Vagina (tissue), 2 donors: Measurements from ENCODE around the gene RHBDD1.

Source experiments
- POLR2A ChIP-seq, 2 donors: fragments of 450-650 bp; IDR thresholded peaks; one replicate each; pipeline ENCODE4 v1.6.1; 2017; ENCODE audit warnings: antibody characterized with exemption in 2 of 2, mild to moderate bottlenecking in 2 of 2, moderate library complexity in 2 of 2
- POLR2AphosphoS5 ChIP-seq, 2 donors: sonication (generic); formaldehyde crosslinking; IDR thresholded peaks; one replicate each; pipeline ENCODE4 v1.9.0; 2017; ENCODE audit warnings: antibody characterized with exemption in 2 of 2, mild to moderate bottlenecking in 2 of 2, low read depth in 1 of 2; ENCODE audit not compliant: insufficient read depth in 1 of 2
- TF ChIP-seq, protein P1 (sequence below), 3 experiments: fragments of 450-650 bp in 2 of 3; fragments of 200-600 bp in 1 of 3; sonication (generic) in 1 of 3; IDR thresholded peaks; one replicate each; pipeline ENCODE4 v1.5.1; 2017 to 2019; ENCODE audit warnings: antibody characterized with exemption in 3 of 3, mild to moderate bottlenecking in 2 of 3, moderate library complexity in 2 of 3

- TF ChIP-seq, protein P1, sequence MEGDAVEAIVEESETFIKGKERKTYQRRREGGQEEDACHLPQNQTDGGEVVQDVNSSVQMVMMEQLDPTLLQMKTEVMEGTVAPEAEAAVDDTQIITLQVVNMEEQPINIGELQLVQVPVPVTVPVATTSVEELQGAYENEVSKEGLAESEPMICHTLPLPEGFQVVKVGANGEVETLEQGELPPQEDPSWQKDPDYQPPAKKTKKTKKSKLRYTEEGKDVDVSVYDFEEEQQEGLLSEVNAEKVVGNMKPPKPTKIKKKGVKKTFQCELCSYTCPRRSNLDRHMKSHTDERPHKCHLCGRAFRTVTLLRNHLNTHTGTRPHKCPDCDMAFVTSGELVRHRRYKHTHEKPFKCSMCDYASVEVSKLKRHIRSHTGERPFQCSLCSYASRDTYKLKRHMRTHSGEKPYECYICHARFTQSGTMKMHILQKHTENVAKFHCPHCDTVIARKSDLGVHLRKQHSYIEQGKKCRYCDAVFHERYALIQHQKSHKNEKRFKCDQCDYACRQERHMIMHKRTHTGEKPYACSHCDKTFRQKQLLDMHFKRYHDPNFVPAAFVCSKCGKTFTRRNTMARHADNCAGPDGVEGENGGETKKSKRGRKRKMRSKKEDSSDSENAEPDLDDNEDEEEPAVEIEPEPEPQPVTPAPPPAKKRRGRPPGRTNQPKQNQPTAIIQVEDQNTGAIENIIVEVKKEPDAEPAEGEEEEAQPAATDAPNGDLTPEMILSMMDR (IDR thresholded peaks at IDR 0.05): no peak
- TF ChIP-seq POLR2A (IDR thresholded peaks at IDR 0.05) (no peak), POLR2AphosphoS5 (IDR thresholded peaks at IDR 0.05; ENCODE audit: insufficient read depth in 1 of 2, low read depth in 1 of 2) (no peak)
Measured at GRCh38 chr2:226909836-226910235, 74.0 kb downstream of the RHBDD1 start.
